Measurements from ENCODE around the gene DDX51. TPM values are rescaled to one million over a fixed set of nuclear protein-coding genes. Genes with fewer than 3 reads are reported as not detected.

Gene DDX51
- total RNA-seq, 3 donors from 2014 or later (not counting 1 experiment from before 2014, with no cell fraction given): 39.5 to 55.9 (median 54.2) TPM

GRCh38 chr12:132182206-132182710, 38.1 kb upstream of the DDX51 start:
- intact Hi-C loops (cut with micrococcal nuclease): no loop called here
- TF ChIP-seq, protein P1, sequence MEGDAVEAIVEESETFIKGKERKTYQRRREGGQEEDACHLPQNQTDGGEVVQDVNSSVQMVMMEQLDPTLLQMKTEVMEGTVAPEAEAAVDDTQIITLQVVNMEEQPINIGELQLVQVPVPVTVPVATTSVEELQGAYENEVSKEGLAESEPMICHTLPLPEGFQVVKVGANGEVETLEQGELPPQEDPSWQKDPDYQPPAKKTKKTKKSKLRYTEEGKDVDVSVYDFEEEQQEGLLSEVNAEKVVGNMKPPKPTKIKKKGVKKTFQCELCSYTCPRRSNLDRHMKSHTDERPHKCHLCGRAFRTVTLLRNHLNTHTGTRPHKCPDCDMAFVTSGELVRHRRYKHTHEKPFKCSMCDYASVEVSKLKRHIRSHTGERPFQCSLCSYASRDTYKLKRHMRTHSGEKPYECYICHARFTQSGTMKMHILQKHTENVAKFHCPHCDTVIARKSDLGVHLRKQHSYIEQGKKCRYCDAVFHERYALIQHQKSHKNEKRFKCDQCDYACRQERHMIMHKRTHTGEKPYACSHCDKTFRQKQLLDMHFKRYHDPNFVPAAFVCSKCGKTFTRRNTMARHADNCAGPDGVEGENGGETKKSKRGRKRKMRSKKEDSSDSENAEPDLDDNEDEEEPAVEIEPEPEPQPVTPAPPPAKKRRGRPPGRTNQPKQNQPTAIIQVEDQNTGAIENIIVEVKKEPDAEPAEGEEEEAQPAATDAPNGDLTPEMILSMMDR (IDR thresholded peaks at IDR 0.05): no peak
- DNase-seq (no peak), ATAC-seq (no peak)
- Histone ChIP-seq H3K36me3 (ENCODE audit: control insufficient read depth, insufficient read depth, low read length) (no peaks in the 10 kb centered on the region), H3K9me3 (ENCODE audit: control insufficient read depth, insufficient read depth, low read length) (no peaks in the 10 kb centered on the region), H3K27ac (ENCODE audit: low read length) (no peak overlapping the region), H3K4me1 (ENCODE audit: control insufficient read depth, insufficient read depth, low read length) (peaks cover 20% of the 10 kb centered on the region), H3K4me3 (ENCODE audit: low read length) (no peak overlapping the region), H3K27me3 (ENCODE audit: control insufficient read depth, insufficient read depth, low read length) (no peaks in the 10 kb centered on the region)
- Mint-ChIP-seq H3K9me3 (peaks cover 0 to 6% of the 10 kb centered on the region in 2 donors), H3K4me1 (peaks cover 6 to 19% of the 10 kb centered on the region in 2 donors), H3K27me3 (ENCODE audit: low read depth in 2 of 2) (peaks cover 3 to 8% of the 10 kb centered on the region in 2 donors), H3K4me3 (no peak overlapping the region), H3K36me3 (no peaks in the 10 kb centered on the region), H3K27ac (no peak overlapping the region)
- 95% methylated on average over 21 of the region's 21 CpGs for WGBS (ENCODE audit: insufficient coverage)

GRCh38 chr12:132181570-132182200, 37.6 kb upstream of the DDX51 start:
- no peak for ATAC-seq
- peaks cover 3 to 8% of the 10 kb centered on the region in 2 donors for H3K27me3 Mint-ChIP-seq (ENCODE audit: low read depth in 2 of 2)
- TF ChIP-seq, protein P1 (IDR thresholded peaks at IDR 0.05): no peak
- peaks cover 0 to 6% of the 10 kb centered on the region in 2 donors for H3K9me3 Mint-ChIP-seq
- Histone ChIP-seq H3K27ac (ENCODE audit: low read length) (no peak overlapping the region), H3K9me3 (ENCODE audit: control insufficient read depth, insufficient read depth, low read length) (no peaks in the 10 kb centered on the region), H3K4me1 (ENCODE audit: control insufficient read depth, insufficient read depth, low read length) (peaks cover 14% of the 10 kb centered on the region), H3K36me3 (ENCODE audit: control insufficient read depth, insufficient read depth, low read length) (no peaks in the 10 kb centered on the region), H3K4me3 (ENCODE audit: low read length) (no peak overlapping the region), H3K27me3 (ENCODE audit: control insufficient read depth, insufficient read depth, low read length) (no peaks in the 10 kb centered on the region)
- H3K36me3 Mint-ChIP-seq: no peaks in the 10 kb centered on the region
- 91% methylated on average over 27 of the region's 33 CpGs for WGBS (ENCODE audit: insufficient coverage)
- intact Hi-C loops (cut with micrococcal nuclease): no loop called here
- no peak overlapping the region for H3K27ac Mint-ChIP-seq
- peaks cover 6 to 13% of the 10 kb centered on the region in 2 donors for H3K4me1 Mint-ChIP-seq
- no peak overlapping the region for H3K4me3 Mint-ChIP-seq
- DNase-seq: no peak

DNA sequence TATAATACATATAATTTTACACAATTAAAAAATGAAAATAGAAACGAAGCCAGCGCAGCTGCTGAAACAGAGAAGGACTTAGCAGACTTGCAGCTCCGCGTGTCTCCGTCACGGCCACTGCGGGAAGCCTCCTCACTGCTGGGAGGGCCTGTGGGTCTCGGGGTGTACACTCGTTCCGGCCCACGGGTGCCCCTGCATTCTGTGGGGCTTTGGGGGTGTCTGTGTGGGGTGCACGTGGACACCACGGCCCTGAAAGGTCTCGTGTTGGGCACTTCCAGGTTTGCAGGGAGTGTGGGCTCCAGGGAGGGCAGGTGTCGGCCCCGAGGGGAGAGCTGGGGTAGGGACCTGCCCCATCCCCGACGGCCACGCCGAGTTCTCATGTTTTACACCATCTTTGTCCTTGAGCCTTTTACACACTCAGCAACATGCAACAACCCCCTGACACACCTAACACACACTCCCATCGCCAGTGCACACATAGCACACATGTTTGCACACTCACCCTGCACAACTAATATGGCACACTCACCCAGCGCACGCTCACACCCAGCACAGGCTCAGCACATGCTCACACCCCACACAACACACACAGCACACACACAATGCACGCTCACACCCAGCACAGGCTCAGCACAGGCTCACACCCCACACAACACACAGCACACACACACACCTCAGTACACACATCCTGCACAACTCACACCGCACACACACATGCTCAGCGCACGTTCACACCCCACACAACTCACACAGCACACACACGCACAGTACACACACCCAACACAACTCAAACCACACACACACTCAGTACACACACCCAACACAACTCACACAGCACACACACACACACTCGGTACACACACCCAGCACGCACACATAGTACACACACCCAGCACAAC, 36.8 kb upstream of the DDX51 start:
- Mint-ChIP-seq H3K27ac (no peak overlapping the region), H3K9me3 (peaks cover 0 to 6% of the 10 kb centered on the region in 2 donors), H3K36me3 (no peaks in the 10 kb centered on the region), H3K4me3 (no peak overlapping the region), H3K4me1 (peaks cover 4 to 9% of the 10 kb centered on the region in 2 donors), H3K27me3 (ENCODE audit: low read depth in 2 of 2) (peaks cover 3 to 8% of the 10 kb centered on the region in 2 donors)
- 89% methylated on average over 30 of the region's 30 CpGs for WGBS (ENCODE audit: insufficient coverage)
- DNase-seq (no peak), ATAC-seq (peak in 1 of 3 donors; percentile 40)
- TF ChIP-seq, protein P1 (IDR thresholded peaks at IDR 0.05): no peak
- no peak overlapping the region for H3K27ac ChIP-seq (ENCODE audit: low read length)
- H3K36me3 ChIP-seq (ENCODE audit: control insufficient read depth, insufficient read depth, low read length): no peaks in the 10 kb centered on the region
- no peaks in the 10 kb centered on the region for H3K9me3 ChIP-seq (ENCODE audit: control insufficient read depth, insufficient read depth, low read length)
- peaks cover 6% of the 10 kb centered on the region for H3K4me1 ChIP-seq (ENCODE audit: control insufficient read depth, insufficient read depth, low read length)
- H3K27me3 ChIP-seq (ENCODE audit: control insufficient read depth, insufficient read depth, low read length): no peaks in the 10 kb centered on the region
- H3K4me3 ChIP-seq (ENCODE audit: low read length): no peak overlapping the region
- intact Hi-C loops (cut with micrococcal nuclease): no loop called here
